Cerebellar cortex (tissue), 1 donor: ENCODE data around the gene HIF3A.

Experiments
- DNase-seq: peaks from one replicate; pipeline ENCODE4 v3.0.0-alpha.2; 2015; ENCODE audit warnings: low spot score

HIF3A gene

DNA sequence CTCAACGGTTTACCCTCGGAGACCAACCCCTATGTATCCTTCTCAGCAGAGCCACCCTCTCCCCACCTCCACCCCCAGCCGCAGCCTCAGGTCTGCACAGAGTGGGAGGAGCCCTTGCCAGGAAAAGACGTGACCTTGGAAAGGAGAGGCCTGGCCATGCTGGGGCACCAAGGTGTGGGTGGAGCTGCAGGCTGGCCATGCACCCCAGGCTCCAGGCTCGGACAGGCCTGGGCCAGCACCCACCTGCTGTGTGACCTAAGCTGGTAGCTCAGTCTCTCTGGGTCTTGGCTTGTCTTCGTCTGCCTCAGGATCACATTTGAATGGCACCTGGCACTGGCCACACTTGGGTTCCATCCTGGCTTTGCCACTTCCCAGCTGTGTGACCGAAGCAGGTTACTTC lies 87.0 kb downstream of the HIF3A start:
- no peak for DNase-seq

DNA sequence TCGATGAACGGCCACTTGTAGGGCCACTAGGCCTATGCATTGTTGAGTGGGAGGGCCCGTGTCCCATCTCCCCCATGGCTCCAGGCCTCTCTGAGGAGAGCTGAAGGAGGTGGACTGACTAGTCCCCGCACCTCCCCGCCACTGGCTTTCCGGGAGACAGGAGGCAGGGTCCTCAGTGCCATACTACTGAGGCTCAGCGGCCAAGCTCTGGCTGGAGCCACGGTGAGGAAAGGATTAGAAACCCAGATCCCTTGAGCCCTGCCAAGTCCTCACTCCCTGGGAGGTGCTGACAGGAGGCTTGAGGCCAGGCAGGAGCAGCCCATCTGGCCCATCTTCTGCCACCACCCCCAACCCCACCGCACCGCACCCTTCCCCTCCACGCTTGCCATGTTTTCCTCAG lies 87.6 kb downstream of the HIF3A start:
- DNase-seq = no peak

DNA sequence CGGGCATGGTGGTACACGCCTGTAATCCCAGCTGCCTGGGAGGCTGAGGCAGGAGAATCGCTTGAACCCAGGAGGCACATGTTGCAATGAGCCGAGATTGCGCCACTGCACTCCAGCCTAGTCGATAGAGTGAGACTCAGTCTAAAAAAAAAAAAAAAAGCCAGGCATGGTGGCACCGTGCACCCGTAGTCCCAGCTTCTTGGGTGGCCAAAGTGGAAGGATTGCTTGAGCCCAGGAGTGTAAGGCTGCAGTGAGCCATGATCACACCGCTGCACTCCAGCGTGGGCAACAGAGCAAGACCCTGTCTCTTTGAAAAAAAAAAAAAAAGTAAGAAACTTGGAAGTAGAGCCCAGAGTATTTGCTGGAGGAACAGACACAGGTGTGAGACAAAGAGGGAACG lies 88.8 kb downstream of the HIF3A start:
- DNase-seq = no peak

DNA sequence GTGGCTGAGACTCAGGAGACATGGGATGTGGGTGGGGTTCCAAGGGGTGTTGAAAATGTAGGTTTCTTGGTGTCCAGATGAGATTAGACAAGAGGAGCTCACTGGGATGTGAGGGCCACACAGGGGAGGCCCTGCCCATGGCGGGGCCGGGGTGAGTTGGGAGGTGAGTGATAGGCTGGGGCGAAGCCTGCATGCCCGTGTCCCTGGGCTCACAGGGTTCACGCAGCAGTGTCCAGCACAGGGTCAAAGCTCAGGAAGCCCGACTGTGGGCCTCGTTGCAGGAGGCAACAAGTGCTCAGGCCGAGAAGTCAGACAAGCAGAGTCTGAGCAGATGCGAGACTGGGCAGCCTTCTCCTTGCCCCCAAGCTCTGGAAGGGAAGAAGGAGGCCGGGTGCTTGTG lies 89.3 kb downstream of the HIF3A start:
- no peak for DNase-seq

DNA sequence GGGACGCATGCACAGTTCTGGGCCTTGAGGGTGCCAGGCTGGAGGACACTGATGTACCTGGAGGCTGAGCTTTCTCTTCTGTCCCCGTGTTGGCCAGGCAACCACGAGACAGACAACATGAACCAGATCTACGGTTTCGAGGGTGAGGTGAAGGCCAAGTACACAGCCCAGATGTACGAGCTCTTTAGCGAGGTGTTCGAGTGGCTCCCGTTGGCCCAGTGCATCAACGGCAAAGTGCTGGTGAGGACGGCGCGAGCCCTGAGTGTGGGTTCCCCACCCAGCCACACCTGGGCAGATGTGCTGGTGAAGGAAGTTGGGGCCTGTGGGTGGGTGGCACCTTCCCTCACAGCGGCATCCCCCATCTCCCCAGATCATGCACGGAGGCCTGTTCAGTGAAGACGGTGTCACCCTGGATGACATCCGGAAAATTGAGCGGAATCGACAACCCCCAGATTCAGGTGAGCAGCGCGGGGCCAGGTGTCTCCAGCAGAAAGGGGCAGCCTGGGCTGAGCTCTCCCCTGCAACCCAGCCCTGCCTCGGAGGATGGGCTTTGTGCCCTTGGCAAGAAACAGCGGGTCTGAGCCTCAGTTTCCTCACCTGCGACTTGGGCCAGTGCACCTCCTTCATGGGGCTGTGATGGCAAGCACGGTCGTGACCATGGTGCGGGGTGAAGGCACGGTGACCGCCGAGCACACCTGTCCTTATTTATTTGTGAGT lies 90.3 kb downstream of the HIF3A start:
- DNase-seq = no peak

DNA sequence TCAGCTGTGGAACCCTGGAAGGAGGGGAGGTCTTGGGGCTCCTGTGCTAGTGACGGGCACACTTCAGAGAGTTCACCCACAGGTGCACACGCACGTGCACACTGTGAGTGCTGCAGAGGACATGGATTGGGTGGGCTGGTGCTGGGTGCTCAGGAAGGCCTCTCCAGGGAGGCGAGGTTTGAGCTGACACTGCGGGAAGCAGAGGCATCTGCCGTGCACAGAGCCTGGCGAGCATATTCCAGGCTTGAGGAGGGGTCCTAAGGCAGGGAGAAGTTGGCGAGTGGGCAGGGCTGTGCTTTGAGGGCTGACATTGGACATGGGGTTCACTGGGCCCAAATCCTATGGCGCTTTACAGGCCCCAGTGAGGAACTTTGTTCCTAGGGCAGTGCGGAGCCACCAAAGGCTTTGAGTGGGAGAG lies 90.9 kb downstream of the HIF3A start:
- DNase-seq = no peak

DNA sequence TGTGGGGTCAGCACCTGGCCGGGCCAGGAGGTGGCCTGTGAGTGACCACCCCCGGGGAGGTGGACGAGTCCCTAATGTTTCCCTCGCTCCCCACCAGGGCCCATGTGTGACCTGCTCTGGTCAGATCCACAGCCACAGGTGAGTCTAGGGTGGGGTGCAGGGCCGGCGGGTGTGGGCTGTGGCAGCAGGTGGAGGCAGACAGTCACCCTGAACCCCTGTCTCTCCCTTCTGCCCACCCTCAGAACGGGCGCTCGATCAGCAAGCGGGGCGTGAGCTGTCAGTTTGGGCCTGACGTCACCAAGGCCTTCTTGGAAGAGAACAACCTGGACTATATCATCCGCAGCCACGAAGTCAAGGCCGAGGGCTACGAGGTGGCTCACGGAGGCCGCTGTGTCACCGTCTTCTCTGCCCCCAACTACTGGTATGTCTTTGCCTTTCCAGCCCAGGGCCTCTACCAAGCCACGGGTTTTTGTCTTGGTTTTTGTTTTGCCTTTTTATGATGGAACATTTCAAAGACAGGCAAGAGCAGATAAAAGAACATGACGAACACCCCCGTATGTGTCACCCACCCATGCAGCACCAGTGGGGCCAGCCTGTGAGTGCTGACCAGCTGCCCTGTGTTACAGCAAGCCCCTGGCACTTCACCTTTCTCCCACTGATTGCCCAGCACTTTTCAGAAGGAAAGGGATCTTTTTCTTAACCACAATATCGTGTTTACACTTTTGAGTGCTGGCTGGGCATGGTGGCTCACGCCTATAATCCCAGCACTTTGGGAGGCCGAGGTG lies 91.7 kb downstream of the HIF3A start:
- no peak for DNase-seq

DNA sequence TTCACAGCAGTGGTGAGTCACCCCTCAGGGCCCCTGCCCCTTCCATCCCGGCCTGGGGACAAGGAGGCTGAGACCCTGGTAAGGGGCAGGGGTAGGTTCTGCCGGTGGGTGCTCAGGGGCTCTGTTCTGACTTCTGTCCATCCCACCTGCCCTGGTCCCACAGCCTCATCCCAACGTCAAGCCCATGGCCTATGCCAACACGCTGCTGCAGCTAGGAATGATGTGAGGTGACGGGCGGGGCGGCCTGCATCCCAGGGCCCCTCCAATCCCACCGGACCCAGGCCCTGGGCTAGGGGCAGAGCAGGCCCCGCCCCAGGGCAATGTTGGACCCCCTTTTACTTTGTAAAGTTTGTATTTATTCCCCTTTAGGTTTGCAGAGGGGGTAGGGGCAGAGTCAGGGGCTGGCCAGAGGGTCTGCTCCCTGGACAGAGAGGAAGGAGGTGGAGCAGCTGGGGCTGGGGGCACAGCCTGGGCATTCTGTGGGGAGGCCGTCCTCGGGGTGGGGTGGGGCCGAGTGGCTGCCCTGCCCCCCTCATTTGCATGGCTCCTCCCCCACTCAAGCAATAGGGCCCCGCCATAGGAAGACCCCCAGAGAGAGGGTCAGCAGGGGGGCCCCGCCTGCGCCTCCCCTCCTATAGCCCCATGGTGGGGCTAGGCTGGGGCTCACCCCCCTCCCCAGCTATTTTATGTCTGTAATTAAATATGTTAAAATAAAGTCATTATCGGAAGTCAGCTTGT lies 93.4 kb downstream of the HIF3A start:
- no peak for DNase-seq

DNA sequence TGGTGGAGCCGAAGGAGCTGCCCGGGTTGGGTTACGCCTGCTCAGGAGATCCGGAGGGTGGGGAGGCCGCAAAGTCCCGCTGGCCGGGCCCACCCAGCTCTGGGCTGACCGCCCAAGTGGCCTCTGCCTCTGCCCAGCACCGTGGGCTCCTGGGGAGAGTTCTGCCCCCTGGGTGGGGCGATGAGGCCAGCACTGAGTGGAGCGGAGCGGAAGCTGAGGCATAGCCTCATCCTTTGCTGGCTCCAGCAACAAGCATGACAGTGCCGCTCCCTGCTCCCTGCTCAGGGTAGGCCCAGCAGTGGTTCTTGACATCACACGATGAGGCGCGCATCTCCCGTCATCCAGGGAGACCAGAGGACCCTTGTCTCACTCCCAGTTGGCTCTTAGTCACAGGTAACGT lies 94.0 kb downstream of the HIF3A start:
- no peak for DNase-seq

DNA sequence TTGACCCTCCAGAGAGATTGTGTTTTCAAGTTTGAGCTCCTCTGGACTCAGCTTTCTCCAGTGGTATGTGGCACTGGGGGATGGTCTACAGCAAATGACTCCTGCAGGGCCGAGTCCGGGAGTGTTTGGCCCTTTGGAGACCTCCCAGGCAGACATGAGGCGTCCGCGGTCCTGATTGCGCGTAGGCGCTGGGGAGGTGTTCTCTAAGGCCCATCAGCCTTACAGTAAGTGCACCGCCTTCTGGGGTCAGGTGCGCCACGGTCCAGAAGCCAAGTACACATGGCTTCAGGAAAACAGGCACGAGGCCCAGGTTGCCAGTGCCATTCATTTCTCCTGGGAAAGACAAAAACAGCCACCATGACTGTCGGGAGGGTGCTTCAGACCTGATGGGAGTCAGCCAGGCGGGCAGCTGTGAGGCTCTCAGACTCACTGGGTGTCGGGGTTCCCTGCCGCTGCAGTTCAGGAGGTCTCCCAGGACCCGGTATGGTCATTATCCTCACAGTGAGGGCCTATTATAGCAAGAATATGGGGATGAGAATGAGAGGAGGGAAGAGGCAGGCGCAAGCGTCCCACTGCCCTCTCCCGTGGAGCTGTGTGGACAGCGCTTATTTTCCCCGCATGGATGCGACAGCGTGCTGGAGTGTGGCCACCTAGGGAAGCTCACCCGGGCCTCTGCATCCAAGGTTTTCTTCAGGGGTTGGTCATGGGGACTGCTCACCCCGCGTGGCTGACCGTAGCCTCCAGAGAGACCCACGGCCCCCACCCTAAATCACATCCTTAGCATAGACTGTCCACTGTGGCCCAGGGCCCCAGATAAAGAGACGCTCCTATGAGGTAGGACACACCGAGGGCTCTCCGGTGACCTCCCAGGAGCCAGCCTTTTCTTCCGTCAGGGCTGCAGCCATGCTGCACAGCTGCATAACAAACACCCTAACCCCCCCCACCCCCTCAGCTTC lies 94.7 kb downstream of the HIF3A start:
- no peak for DNase-seq

DNA sequence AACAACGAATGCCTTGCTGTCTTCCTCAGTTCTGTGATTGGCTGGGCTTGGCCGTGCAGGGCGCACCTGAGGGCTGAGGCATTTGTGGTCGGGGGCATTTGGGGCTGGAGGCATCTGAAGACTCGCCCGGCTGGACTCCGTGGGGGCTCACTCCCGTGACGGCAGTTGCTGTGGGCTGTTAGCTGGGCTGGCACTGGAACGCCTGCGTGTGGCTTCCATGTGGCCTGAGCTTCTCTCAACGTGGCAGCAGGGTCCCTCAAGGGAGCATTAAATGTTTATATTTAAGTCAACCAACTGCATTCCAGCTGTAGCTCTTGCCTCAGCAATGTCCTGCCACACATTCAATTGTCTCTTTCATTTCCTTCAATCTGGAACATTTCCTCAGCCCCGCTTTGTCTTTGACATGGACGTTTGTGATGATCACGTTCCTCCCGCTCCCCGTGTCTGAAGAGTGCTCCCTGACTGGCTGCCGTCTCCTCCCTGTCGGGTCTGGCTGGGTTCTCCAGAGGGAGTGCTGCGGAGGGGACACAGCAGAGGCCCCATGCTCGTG lies 95.5 kb downstream of the HIF3A start:
- no peak for DNase-seq

DNA sequence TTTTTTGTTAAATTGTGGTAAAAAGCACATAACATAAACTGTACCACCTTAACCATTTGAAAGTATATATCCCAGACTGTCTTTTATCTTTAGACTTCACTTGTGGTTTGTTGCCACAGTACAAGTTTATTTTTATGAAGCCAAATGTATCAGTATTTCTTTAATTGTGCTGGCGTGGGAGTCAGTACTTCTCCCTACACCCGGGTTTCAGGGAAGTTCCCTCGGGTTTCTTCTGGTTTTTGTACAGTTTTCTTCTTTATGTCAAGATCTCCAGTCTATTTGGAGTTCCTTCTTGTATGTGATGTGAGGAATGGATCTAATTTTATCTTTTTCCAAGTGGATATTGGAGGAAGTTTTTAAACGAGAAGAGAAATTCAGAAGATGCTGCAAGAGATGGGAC lies 96.0 kb downstream of the HIF3A start:
- no peak for DNase-seq
